Bronchial smooth muscle cell (primary cell): ENCODE data around the gene EYA4. TPM values are rescaled to one million over a fixed set of nuclear protein-coding genes. Genes with fewer than 3 reads are reported as not detected.

Source experiments
- total RNA-seq: library from RNA; depleted of rRNA; stranded (reverse); fragments of >200 nt; gene quantifications from 2 replicates; pipeline ENCODE4 v1.2.1, GENCODE V29; 2014

Gene EYA4, protein sequence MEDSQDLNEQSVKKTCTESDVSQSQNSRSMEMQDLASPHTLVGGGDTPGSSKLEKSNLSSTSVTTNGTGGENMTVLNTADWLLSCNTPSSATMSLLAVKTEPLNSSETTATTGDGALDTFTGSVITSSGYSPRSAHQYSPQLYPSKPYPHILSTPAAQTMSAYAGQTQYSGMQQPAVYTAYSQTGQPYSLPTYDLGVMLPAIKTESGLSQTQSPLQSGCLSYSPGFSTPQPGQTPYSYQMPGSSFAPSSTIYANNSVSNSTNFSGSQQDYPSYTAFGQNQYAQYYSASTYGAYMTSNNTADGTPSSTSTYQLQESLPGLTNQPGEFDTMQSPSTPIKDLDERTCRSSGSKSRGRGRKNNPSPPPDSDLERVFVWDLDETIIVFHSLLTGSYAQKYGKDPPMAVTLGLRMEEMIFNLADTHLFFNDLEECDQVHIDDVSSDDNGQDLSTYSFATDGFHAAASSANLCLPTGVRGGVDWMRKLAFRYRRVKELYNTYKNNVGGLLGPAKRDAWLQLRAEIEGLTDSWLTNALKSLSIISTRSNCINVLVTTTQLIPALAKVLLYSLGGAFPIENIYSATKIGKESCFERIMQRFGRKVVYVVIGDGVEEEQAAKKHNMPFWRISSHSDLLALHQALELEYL
- total RNA-seq, result 13.1 and 37.7 TPM in 2 replicates

DNA sequence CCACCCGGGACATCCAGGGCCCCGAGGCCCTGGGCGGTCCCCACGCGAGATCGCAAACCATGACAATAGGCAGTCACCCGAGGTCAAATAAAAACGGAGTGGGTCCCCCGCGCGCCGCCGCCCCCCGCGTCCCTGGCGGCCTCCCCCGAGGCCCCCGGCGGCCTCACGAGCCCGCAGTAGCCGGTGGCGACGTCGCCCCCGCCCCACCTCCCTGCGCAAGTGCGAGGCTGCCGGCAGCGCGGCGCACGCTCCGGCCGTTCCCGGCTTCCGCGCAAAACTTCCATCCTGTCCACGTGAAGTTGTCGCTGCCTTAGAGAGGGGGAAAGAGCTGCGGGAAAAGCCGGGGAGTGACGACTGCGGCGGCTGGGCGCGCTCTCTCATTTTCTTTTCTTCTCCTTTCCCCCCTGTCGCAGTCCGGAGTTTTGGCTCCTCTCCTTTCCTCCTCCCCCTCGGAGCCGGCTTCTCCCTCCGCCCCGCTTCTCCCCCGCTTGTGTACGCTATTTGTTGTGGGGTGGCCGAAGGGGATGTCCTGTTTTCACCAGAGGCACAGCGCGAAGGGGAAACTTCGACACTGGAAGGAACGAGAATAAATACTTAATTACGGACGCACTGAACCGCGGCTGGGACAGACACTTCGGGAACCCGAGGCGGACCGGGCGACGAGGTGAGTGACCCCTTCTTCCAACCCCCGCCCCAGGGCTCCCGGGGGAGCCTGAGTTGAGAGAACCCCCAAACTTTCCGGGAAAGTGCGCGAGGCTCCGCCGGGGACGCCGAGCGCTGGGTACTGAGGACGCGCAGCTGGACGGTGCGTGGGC lies at the start of gene EYA4:
EYA4 (plus strand) TSS at position 272 of the 815 bp plus-strand sequence. CDS start 33,424 bp downstream, outside the sequence.

